GM20000 (cell line): ENCODE results near the gene AK2.
"Not testable (repeated sequence)": the region's sequence is repeated elsewhere in the genome, so short reads cannot be mapped to it uniquely, and the experiment has no call there.

Source experiments
- DNase-seq: peaks from one replicate; pipeline ENCODE4 v3.0.0; 2012; ENCODE audit warnings: low spot score
- CTCF ChIP-seq: IDR thresholded peaks from 2 replicates; pipeline ENCODE4 v1.5.1; 2012; ENCODE audit warnings: mild to moderate bottlenecking, control low read depth; ENCODE audit errors: extremely low read depth, missing control alignments

Gene AK2

GRCh38 chr1:33002006-33002405, 34.7 kb downstream of the AK2 start:
- no peak for DNase-seq
- TF ChIP-seq CTCF: no peak

- peak; percentile 20 for TF ChIP-seq CTCF
- DNase-seq: no peak
Observed at GRCh38 chr1:33001282-33001681, 35.4 kb downstream of the AK2 start.

- TF ChIP-seq CTCF: no peak
Observed at GRCh38 chr1:33000427-33001026, 36.2 kb downstream of the AK2 start.

GRCh38 chr1:32998997-32999396, 37.7 kb downstream of the AK2 start:
- DNase-seq: no peak

More at GRCh38 chr1:33000427-33001026, 36.2 kb downstream of the AK2 start:
- no peak for DNase-seq

GRCh38 chr1:32998064-32998463, 38.6 kb downstream of the AK2 start:
- TF ChIP-seq CTCF: no peak
- no peak for DNase-seq

More at GRCh38 chr1:32998997-32999396, 37.7 kb downstream of the AK2 start:
- TF ChIP-seq CTCF: no peak

- DNase-seq: no peak
- no peak for TF ChIP-seq CTCF
Observed at GRCh38 chr1:32997381-32997891, 39.2 kb downstream of the AK2 start.

GRCh38 chr1:32993324-32993636, 43.4 kb downstream of the AK2 start:
- DNase-seq: not testable (repeated sequence)

GRCh38 chr1:32992489-32993323, 44.0 kb downstream of the AK2 start:
- peak; percentile 75 for DNase-seq
- no peak for TF ChIP-seq CTCF
